Measurements from ENCODE around the gene IFT20. TPM values are rescaled to one million over a fixed set of nuclear protein-coding genes. Genes with fewer than 3 reads are reported as not detected.

The IFT20 gene
- total RNA-seq: 17.3 TPM
- long read RNA-seq, partial matches to known transcripts: 1 of 11 reads
- long read RNA-seq, other reads (novel, unspliced or antisense): 4 of 11 reads

DNA sequence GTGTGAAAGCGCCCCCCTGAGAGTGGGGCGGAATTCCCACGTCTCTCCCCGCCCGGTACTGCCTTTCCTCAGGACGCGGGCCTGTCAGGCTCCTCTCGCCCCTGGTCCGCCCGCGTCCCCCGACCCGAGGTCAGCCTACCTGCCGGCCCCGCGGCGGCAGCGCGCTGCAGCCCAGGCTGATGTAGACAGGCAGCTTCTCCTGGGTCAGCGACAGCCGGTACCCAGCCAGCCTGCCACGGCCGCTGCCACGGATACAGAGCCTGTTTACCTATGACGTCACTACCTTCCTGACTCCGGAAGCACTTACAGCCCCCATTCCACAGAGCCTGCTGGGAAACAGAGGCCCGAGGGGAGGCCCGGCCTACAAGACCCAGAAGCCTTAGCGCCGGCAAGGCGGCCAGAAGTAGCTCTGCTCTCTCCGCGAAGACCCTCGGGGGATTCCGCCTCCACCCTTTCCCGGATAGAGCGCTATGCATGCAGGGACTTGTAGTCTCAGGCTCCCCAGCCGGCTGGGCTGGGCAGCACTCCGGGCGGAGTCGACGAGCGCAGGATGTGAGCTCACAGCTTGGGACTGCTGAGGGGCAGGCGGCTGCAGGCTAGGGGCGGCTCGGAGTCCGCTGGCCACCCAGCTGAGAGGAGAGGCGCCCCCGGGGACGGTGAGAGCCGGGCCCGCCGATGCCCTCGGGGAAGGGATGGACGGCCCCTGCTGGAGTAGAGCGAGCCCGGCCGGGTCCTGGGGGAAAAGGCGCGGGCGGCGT lies at the start of gene IFT20, which contains the start of gene TNFAIP1:
IFT20 (minus strand) TSS at position 272 of the 758 bp plus-strand sequence. CDS start 3,487 bp downstream, outside the sequence.
TNFAIP1 (plus strand) TSS at position 561 of the 758 bp plus-strand sequence. CDS start 3,761 bp downstream, outside the sequence.
- DNase-seq (ENCODE audit: low spot score): peak; percentile 99
- intact Hi-C loops (cut with DNase I): loop anchor here (1.0 to 5.0 kb wide), 3 partner anchors 22 to 617 kb away; partner anchors contain the start of genes PHF12, POLDIP2, SARM1 and VTN

DNA sequence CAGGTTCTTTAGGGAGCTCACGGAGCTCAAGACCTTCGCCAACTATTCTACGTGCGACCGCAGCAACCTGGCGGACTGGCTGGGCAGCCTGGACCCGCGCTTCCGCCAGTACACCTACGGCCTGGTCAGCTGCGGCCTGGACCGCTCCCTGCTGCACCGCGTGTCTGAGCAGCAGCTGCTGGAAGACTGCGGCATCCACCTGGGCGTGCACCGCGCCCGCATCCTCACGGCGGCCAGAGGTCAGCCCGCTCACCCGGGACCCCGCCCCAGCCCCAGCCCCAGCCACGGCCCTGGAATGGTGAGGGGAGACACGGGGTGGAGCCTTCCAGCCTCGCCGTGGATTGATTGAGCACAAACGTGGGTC lies 49.7 kb upstream of the IFT20 start:
- intact Hi-C loops (cut with DNase I): no loop called here
- no peak for DNase-seq (ENCODE audit: low spot score)

GRCh38 chr17:28384281-28385036 lies 49.2 kb upstream of the IFT20 start:
- intact Hi-C loops (cut with DNase I): no loop called here

DNA sequence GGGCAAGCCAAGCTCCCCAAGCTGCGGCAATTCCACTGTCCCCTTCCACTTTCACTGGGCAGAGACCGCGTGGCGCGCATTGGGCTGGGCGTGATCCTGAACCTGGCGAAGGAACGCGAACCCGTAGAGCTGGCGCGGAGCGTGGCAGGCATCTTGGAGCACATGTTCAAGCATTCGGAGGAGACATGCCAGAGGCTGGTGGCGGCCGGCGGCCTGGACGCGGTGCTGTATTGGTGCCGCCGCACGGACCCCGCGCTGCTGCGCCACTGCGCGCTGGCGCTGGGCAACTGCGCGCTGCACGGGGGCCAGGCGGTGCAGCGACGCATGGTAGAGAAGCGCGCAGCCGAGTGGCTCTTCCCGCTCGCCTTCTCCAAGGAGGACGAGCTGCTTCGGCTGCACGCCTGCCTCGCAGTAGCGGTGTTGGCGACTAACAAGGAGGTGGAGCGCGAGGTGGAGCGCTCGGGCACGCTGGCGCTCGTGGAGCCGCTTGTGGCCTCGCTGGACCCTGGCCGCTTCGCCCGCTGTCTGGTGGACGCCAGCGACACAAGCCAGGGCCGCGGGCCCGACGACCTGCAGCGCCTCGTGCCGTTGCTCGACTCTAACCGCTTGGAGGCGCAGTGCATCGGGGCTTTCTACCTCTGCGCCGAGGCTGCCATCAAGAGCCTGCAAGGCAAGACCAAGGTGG lies 46.0 kb upstream of the IFT20 start:
- intact Hi-C loops (cut with DNase I): no loop called here
- DNase-seq (ENCODE audit: low spot score): no peak

More at GRCh38 chr17:28384281-28385036, 49.2 kb upstream of the IFT20 start:
- DNase-seq (ENCODE audit: low spot score): no peak

- intact Hi-C loops (cut with DNase I): no loop called here
These were observed 44.8 kb upstream of the IFT20 start for GRCh38 chr17:28379814-28380801.

DNA sequence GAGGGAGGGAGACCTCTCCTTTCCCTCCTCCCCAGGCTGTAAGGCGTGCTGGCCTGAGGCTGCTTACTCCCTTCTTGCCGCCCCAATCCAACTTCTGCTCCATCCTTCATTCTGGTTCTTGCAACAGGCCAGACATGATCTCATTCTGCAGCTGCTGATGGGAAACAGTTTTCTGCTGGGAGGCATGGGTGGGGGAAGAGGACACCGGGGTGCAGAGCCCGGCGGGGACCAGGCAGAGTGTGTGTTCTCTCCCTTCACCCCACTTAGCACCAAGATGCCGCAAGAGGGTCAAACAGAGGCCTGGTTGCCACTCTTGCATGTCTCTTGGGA lies 37.6 kb upstream of the IFT20 start:
- DNase-seq (ENCODE audit: low spot score): peak; percentile 60
- intact Hi-C loops (cut with DNase I): loop anchor here (5.0 kb wide), 1 partner anchor 36 kb away; the partner anchor contains the start of genes IFT20 and TNFAIP1

More at GRCh38 chr17:28379814-28380801, 44.8 kb upstream of the IFT20 start:
- DNase-seq (ENCODE audit: low spot score): no peak

DNA sequence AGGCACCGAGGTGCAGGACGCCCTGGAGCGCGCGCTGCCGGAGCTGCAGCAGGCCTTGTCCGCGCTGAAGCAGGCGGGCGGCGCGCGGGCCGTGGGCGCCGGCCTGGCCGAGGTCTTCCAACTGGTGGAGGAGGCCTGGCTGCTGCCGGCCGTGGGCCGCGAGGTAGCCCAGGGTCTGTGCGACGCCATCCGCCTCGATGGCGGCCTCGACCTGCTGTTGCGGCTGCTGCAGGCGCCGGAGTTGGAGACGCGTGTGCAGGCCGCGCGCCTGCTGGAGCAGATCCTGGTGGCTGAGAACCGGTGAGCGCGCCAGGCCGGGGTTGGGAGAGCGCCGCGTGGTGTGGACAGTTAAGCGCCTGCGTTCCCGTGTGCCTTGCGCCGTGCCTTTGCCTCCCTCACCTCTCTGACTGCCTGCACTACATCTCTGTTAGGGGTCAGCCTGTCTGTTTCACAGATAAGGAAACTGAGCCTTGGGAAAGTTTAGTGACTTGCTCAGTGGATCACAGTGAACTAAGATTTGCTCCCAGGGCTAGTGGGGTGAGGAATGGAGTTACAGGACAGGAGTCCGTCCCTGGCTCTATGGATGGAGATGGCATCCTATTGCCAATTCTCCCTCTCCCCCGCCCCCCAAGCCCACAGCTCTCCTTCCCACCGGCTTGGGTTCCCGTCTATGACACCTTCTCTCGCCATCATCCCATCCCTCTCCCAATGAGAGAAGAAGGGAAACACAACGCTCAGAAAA lies 37.1 kb upstream of the IFT20 start:
- DNase-seq (ENCODE audit: low spot score): no peak
- intact Hi-C loops (cut with DNase I): loop anchor here (5.0 kb wide), 1 partner anchor 35 kb away; the partner anchor contains the start of genes IFT20 and TNFAIP1

DNA sequence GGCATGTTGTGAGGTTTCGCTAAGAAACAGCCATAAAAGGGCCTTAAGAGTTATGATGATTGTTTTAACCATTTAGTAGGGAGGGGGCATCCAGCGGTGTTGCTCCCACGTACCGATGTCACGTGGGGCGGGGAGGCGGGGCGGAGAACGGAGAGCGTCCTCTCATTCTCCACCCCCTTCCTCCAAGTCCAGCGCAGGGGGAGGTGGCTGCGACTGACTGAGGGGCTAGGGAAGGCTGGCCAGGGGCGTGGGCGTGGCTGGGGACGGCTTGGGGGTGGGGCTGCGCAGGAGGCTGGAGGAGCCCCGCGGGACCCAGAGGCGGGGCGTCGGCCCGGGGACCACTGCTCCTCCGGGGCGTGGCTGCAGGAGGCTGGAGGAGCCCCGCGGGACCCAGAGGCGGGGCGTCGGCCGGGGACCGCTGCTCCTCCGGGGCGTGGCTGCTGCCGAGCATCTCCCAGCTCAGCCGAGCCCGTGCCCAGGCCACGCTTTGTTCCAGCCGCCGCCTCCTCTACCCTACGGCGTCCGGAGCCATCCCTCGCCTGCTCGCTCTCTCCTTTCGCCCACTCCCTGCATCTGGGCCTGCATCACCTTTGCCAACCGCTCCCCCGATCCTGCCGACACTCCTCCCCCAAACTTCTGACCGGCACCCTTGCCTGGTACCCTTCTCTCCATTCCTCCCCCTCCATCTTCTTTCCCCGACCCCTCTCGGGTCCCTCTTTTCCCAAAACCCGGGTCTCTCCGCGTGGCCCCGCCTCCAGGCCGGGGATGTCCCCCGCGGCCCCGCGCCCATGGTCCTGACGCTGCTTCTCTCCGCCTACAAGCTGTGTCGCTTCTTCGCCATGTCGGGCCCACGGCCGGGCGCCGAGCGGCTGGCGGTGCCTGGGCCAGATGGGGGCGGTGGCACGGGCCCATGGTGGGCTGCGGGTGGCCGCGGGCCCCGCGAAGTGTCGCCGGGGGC lies 36.3 kb upstream of the IFT20 start, which contains the start of gene SARM1:
SARM1 (plus strand) TSS at position 450 of the 958 bp plus-strand sequence; CDS start at position 789, 339 bp downstream.
- intact Hi-C loops (cut with DNase I): loop anchor here (5.0 kb wide), 1 partner anchor 34 kb away; the partner anchor contains the start of genes IFT20 and TNFAIP1

GRCh38 chr17:28370744-28371103 lies 35.5 kb upstream of the IFT20 start:
- intact Hi-C loops (cut with DNase I): loop anchor here (5.0 kb wide), 1 partner anchor 33 kb away; the partner anchor contains the start of genes IFT20 and TNFAIP1

More for the DNA sequence above, 36.3 kb upstream of the IFT20 start, which contains the start of gene SARM1:
- DNase-seq (ENCODE audit: low spot score): peak; percentile 94

GRCh38 chr17:28370035-28370743 lies 34.9 kb upstream of the IFT20 start, which contains the start of gene VTN:
VTN (minus strand) TSS chr17:28370307; CDS start chr17:28370203, 104 bp downstream.
- intact Hi-C loops (cut with DNase I): loop anchor here (5.0 kb wide), 1 partner anchor 33 kb away; the partner anchor contains the start of genes IFT20 and TNFAIP1
- DNase-seq (ENCODE audit: low spot score): no peak

More at GRCh38 chr17:28370744-28371103, 35.5 kb upstream of the IFT20 start:
- no peak for DNase-seq (ENCODE audit: low spot score)

DNA sequence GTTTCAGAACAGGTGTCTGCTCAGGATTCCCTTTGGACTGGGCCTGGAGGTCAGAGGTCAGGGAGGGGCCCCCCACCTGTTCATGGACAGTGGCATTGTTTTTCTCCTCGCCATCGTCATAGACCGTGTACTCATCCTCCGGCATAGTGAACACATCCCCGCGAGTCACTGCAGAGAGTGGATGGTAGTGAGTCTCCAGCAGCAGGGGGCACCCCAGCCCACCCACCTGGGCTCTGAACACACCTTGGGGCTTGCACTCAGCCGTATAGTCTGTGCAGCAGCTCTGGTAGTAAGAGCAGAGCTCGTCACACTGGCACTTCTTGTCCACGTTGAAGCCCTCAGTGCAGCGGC lies 34.4 kb upstream of the IFT20 start:
- intact Hi-C loops (cut with DNase I): loop anchor here (5.0 kb wide), 1 partner anchor 32 kb away; the partner anchor contains the start of genes IFT20 and TNFAIP1
- no peak for DNase-seq (ENCODE audit: low spot score)

DNA sequence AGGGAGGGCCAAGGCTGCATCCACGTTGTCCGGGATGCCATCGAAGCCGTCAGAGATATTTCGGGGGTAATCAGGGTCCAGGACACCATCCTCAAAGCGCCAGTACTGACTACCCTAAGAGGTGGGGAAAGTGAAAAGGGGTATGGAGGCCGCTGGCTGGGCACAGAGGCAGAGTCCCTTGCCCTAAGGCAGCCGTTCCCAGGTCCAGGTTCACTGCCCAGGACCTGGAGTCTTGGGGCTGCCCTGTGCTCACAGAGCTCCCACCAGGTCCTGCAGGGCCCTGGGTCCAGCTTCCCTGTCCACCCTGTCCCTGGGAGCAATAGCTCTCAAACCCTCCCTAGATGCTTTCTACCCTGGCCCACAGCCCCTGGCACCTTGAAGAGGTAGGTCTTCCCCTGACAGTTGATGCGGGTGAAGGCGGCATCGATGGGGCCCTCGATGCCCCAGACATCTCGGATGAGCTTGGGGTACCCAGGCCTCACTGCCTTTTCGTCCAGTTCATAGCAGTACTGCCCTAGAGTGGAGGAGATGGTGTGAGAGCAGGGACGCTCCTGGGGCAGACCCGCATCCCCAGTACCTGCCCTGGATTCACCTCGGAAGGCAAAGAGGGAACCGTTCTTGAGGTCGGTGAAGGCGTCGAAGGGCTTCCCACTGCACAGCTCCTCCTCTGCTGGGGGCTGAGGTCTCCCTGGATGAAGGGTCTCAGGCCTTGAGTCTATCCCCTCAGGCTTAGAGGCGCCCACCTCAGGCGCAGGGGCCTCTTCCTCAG lies 33.8 kb upstream of the IFT20 start:
- no peak for DNase-seq (ENCODE audit: low spot score)
- intact Hi-C loops (cut with DNase I): no loop called here

DNA sequence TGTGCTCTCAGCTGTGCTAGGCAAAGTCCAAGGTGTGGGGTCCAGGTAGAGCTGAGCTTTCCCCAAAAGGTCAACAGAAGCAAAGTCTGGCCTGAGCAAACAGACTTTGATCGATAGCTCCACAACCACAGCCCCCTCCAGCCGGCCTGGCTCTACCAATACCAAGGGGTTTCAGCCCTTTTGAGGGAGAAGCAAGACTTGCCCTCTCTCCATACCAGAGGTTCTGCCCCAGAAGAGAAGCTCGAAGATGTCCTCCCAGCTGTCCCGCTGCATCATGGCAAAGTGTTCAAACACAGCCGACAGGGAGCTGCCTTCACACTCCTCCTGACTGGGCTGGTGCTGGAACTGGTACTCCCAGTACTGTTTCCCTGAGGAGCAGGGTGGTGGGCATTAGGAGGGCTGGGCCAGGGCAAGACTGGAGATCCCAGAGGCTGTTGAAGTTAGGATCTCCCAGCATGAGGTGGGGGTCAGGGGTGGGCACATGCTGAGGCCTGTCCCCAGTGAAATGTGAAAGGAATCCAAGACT lies 33.1 kb upstream of the IFT20 start:
- intact Hi-C loops (cut with DNase I): no loop called here
- no peak for DNase-seq (ENCODE audit: low spot score)

DNA sequence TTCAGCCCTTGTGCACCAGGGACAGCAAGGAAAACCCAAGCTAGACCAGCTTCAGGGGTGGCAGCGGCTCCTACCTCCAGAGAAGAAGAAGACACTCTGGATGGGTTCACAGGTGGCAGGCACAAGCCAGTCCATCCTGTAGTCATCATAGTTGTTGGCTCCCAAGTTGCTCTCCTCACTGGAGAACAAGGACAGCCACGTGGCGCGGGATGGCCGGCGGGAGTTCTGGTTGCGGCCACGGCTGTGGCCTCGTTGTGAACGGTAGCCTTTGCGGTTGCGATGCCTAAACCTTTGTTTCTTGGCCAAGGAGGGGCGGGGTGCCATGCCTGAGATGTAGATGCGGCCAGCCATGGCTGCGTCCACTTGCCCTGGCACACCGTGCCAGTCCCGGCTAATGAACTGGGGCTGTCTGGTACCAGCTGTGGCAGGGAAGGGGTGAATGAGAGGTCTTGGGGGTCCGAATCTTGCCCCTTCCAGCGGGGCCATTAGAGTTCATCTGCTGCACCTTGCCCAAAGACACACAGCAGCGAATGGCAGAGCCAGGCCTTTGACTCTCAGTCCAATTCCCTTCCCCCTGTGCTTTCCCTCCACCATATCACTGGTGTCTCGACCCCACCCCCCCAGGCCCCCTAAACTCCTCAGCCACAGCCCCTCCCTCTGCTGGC lies 32.5 kb upstream of the IFT20 start:
- peak; percentile 41 for DNase-seq (ENCODE audit: low spot score)
- intact Hi-C loops (cut with DNase I): no loop called here
